NCI-H1048 (cell line): ENCODE results near the gene WDR53.
"Not testable (repeated sequence)": the region's sequence is repeated elsewhere in the genome, so short reads cannot be mapped to it uniquely, and the experiment has no call there.

Source experiments
- DNase-seq: peaks from one replicate; lab custom pipeline; 2025; lab: John Stamatoyannopoulos, UW

WDR53 gene

GRCh38 chr3:196568246-196569002 lies at the start of gene WDR53, which contains the start of gene FBXO45:
Gene WDR53 (minus strand): TSS chr3:196568554. CDS start chr3:196561475, 7,079 bp downstream.
Gene FBXO45 (plus strand): TSS chr3:196568660. CDS start chr3:196568985, 325 bp downstream.
- DNase-seq = peak; percentile 89

GRCh38 chr3:196617256-196617655 lies 48.9 kb upstream of the WDR53 start:
- no peak for DNase-seq

GRCh38 chr3:196615234-196615633 lies 46.9 kb upstream of the WDR53 start:
- DNase-seq = not testable (repeated sequence)

- DNase-seq = no peak
Measured at GRCh38 chr3:196611761-196612483, 43.6 kb upstream of the WDR53 start.

GRCh38 chr3:196609805-196610515 lies 41.6 kb upstream of the WDR53 start:
- no peak for DNase-seq

- peak; percentile 72 for DNase-seq
Measured at GRCh38 chr3:196609343-196609775, 41.0 kb upstream of the WDR53 start.

- DNase-seq = no peak
Measured at GRCh38 chr3:196608693-196609092, 40.3 kb upstream of the WDR53 start.

GRCh38 chr3:196604548-196604947 lies 36.2 kb upstream of the WDR53 start:
- no peak for DNase-seq

GRCh38 chr3:196603683-196604082 lies 35.3 kb upstream of the WDR53 start:
- DNase-seq = no peak

GRCh38 chr3:196602673-196603072 lies 34.3 kb upstream of the WDR53 start:
- no peak for DNase-seq

- no peak for DNase-seq
Measured at GRCh38 chr3:196600359-196600758, 32.0 kb upstream of the WDR53 start.

GRCh38 chr3:196599734-196600128 lies 31.4 kb upstream of the WDR53 start:
- DNase-seq = no peak

GRCh38 chr3:196597971-196598733 lies 29.8 kb upstream of the WDR53 start:
- DNase-seq = not testable (repeated sequence)

GRCh38 chr3:196596355-196596754 lies 28.0 kb upstream of the WDR53 start:
- DNase-seq = no peak

- no peak for DNase-seq
Measured at GRCh38 chr3:196590279-196590678, 21.9 kb upstream of the WDR53 start.

GRCh38 chr3:196585044-196585757 lies 16.8 kb upstream of the WDR53 start:
- no peak for DNase-seq

GRCh38 chr3:196572389-196572788 lies 4.0 kb upstream of the WDR53 start:
- DNase-seq = no peak

GRCh38 chr3:196570332-196570731 lies 2.0 kb upstream of the WDR53 start:
- DNase-seq = not testable (repeated sequence)

- no peak for DNase-seq
Measured at GRCh38 chr3:196569003-196569516, 706 bp upstream of the WDR53 start.

GRCh38 chr3:196563721-196564225 lies 4.6 kb downstream of the WDR53 start:
- no peak for DNase-seq

- no peak for DNase-seq
Measured at GRCh38 chr3:196559826-196560225, 8.5 kb downstream of the WDR53 start.
